K562 (cell line): ENCODE measurements around the gene IP6K1. TPM values are rescaled to one million over a fixed set of nuclear protein-coding genes. Genes with fewer than 3 reads are reported as not detected.

Experiments used
- ATAC-seq: fragments of 200-7000 bp; cut with Tn5 transposase; 3 replicates; pipeline ENCODE4 v1.9.1; 2020; ENCODE audit warnings: moderate library complexity
- BruUV-seq: library from RNA; stranded (reverse); fragments of 400-500 nt; replicated peaks from 2 replicates; lab custom pipeline; 2021; lab: Mats Ljungman, UMichigan
- CTCF ChIA-PET: fragments of 300-600 bp; formaldehyde crosslinking; extraction: SDS; loops from one replicate; lab custom pipeline; 2021; ENCODE audit warnings: low intra/inter-chr PET ratio; lab: Yijun Ruan, JAX
- POLR2A ChIA-PET: fragments of 300-600, 350-650 bp; sonication (Branson Sonifier 250); formaldehyde crosslinking; extraction: SDS; loops from one replicate; lab custom pipeline; 2021; ENCODE audit warnings: antibody characterized with exemption, inconsistent platforms; lab: Yijun Ruan, JAX
- DNase-seq, 4 experiments: peaks; one replicate each; pipeline versions ENCODE4 v3.0.0 to v3.0.0-alpha.2; 2011 to 2018; ENCODE audit warnings: low spot score in 3 of 4, mixed read lengths in 3 of 4; ENCODE audit errors: extremely low read depth in 1 of 4
- FAIRE-seq: peaks from 2 replicates; lab custom pipeline; 2011; peaks lifted over from hg19 to GRCh38; lab: Jason Lieb, UNC
- H2AFZ ChIP-seq: 2 replicates; pipeline ENCODE4 v1.6.0; 2011; ENCODE audit warnings: low read depth, low read length, control low read depth, inconsistent platforms
- H3K27ac ChIP-seq: fragments of 200-600 bp; 3 replicates; pipeline ENCODE4 v1.8.0; 2011; ENCODE audit warnings: low read depth, mild to moderate bottlenecking, control low read depth, inconsistent platforms, low read length, moderate library complexity, mixed read lengths; ENCODE audit errors: extremely low read depth
- H3K27me3 ChIP-seq, 2 experiments: fragments of 300-600 bp in 1 of 2; 2 replicates in 1 of 2; 3 replicates in 1 of 2; pipeline versions ENCODE4 v1.6.0 to v1.8.0; 2011; ENCODE audit warnings: inconsistent platforms in 2 of 2, low read length in 2 of 2, mild to moderate bottlenecking in 1 of 2, mixed read lengths in 1 of 2, moderate library complexity in 1 of 2; ENCODE audit not compliant: control insufficient read depth in 2 of 2, insufficient read depth in 2 of 2
- H3K36me3 ChIP-seq: fragments of 300-600 bp; 3 replicates; pipeline ENCODE4 v1.8.0; 2011; ENCODE audit warnings: mild to moderate bottlenecking, low read length, inconsistent platforms; ENCODE audit not compliant: control insufficient read depth, insufficient read depth
- H3K4me1 ChIP-seq, 2 experiments: fragments of 200-600 bp in 1 of 2; replicated peaks in 1 of 2; 2 replicates in 1 of 2; 3 replicates in 1 of 2; pipeline versions ENCODE4 v1.5.1 to v1.8.0; 2011; ENCODE audit warnings: inconsistent platforms in 2 of 2, low read length in 2 of 2, mild to moderate bottlenecking in 1 of 2, mixed read lengths in 1 of 2, moderate library complexity in 1 of 2; ENCODE audit not compliant: control insufficient read depth in 2 of 2, insufficient read depth in 2 of 2
- H3K4me2 ChIP-seq: 2 replicates; pipeline ENCODE4 v1.6.1; 2011; ENCODE audit warnings: low read length, control low read depth, inconsistent platforms, mixed read lengths; ENCODE audit not compliant: insufficient read depth
- H3K4me3 ChIP-seq: fragments of 200-600 bp; sonication (generic), shearing (Covaris generic); 2 replicates; pipeline ENCODE4 v1.5.1; 2016; ENCODE audit warnings: control low read depth, inconsistent platforms
- H3K79me2 ChIP-seq: fragments of 200-600 bp; 3 replicates; pipeline ENCODE4 v1.8.0; 2011; ENCODE audit warnings: low read length, inconsistent platforms; ENCODE audit not compliant: control insufficient read depth, insufficient read depth
- H3K9ac ChIP-seq, 2 experiments: 2 replicates each; pipeline versions ENCODE4 v1.6.0 to v1.6.1; 2011; ENCODE audit warnings: low read depth in 2 of 2, low read length in 2 of 2, control low read depth in 1 of 2, inconsistent platforms in 1 of 2, mild to moderate bottlenecking in 1 of 2, mixed read lengths in 1 of 2; ENCODE audit not compliant: insufficient read depth in 1 of 2
- H3K9me1 ChIP-seq: one replicate; pipeline ENCODE4 v1.6.0; 2011; ENCODE audit warnings: inconsistent platforms, mild to moderate bottlenecking, low read length, moderate library complexity; ENCODE audit not compliant: control insufficient read depth, insufficient read depth
- H3K9me3 ChIP-seq: replicated peaks from 2 replicates; pipeline ENCODE4 v1.5.1; 2011; ENCODE audit warnings: low read depth, low read length, inconsistent platforms; ENCODE audit not compliant: control insufficient read depth, insufficient read depth
- H4K20me1 ChIP-seq: replicated peaks from 2 replicates; pipeline ENCODE4 v1.6.1; 2011; ENCODE audit warnings: low read length, inconsistent platforms, mixed read lengths; ENCODE audit not compliant: control insufficient read depth, insufficient read depth
- CBX8 ChIP-seq: fragments of 200-600 bp; sonication (generic); IDR thresholded peaks from 2 replicates; pipeline ENCODE4 v1.6.1; 2012; ENCODE audit warnings: borderline replicate concordance, mixed run types, low read depth, mild to moderate bottlenecking, moderate library complexity, mixed read lengths, low read length, control low read depth, inconsistent platforms; ENCODE audit not compliant: poor library complexity, severe bottlenecking; ENCODE audit errors: extremely low read depth
- CSDE1 ChIP-seq, 2 experiments: fragments of 450-650 bp; IDR thresholded peaks; 2 replicates each; pipeline ENCODE4 v1.6.1; 2016; ENCODE audit warnings: mild to moderate bottlenecking in 1 of 2
- ELK3 ChIP-seq: fragments of 450-650 bp; formaldehyde crosslinking; IDR thresholded peaks from 2 replicates; pipeline ENCODE4 v1.4.0; 2020; ENCODE audit warnings: mild to moderate bottlenecking
- FIP1L1 ChIP-seq: fragments of 200-400 bp; formaldehyde crosslinking; IDR thresholded peaks from 2 replicates; pipeline ENCODE4 v1.6.1; 2018; ENCODE audit warnings: mild to moderate bottlenecking, low read depth, low read length; ENCODE audit not compliant: poor library complexity, severe bottlenecking
- HES1 ChIP-seq: fragments of 450-650 bp; IDR thresholded peaks from 2 replicates; pipeline ENCODE4 v1.6.1; 2016; ENCODE audit warnings: low read depth, mild to moderate bottlenecking, moderate library complexity
- NCOA6 ChIP-seq: fragments of 450-650 bp; IDR thresholded peaks from 2 replicates; pipeline ENCODE4 v1.6.1; 2017; ENCODE audit warnings: mild to moderate bottlenecking
- NFYB ChIP-seq: IDR thresholded peaks from 2 replicates; pipeline ENCODE4 v1.6.1; 2011; ENCODE audit warnings: mild to moderate bottlenecking, moderate library complexity; ENCODE audit not compliant: insufficient read length; ENCODE audit errors: extremely low read depth
- PTRF ChIP-seq: fragments of 450-650 bp; IDR thresholded peaks from 2 replicates; pipeline ENCODE4 v1.6.1; 2016; ENCODE audit warnings: mild to moderate bottlenecking, missing genetic modification characterization, missing compliant biosample characterization
- RBM25 ChIP-seq: fragments of 200-400 bp; formaldehyde crosslinking; IDR thresholded peaks from 2 replicates; pipeline ENCODE4 v1.6.1; 2018; ENCODE audit warnings: low read length, low read depth, moderate library complexity; ENCODE audit not compliant: severe bottlenecking
- RBM39 ChIP-seq: fragments of 200-400 bp; formaldehyde crosslinking; optimal IDR thresholded peaks from 2 replicates; pipeline ENCODE3; 2018; ENCODE audit warnings: low read depth, low read length
- SRSF1 ChIP-seq: fragments of 200-400 bp; formaldehyde crosslinking; IDR thresholded peaks from 2 replicates; pipeline ENCODE4 v1.6.1; 2017; ENCODE audit warnings: mild to moderate bottlenecking, low read depth, low read length, moderate library complexity
- TFE3 ChIP-seq: fragments of 450-650 bp; formaldehyde crosslinking; IDR thresholded peaks from 2 replicates; pipeline ENCODE4 v1.4.0; 2020; ENCODE audit warnings: mild to moderate bottlenecking, mixed read lengths
- U2AF1 ChIP-seq: fragments of 200-400 bp; formaldehyde crosslinking; optimal IDR thresholded peaks from 2 replicates; pipeline ENCODE3; 2017; ENCODE audit warnings: mild to moderate bottlenecking, low read depth, low read length, moderate library complexity
- XRCC3 ChIP-seq: fragments of 450-650 bp; IDR thresholded peaks from 2 replicates; pipeline ENCODE4 v1.6.1; 2017; ENCODE audit warnings: mild to moderate bottlenecking, moderate library complexity
- ZNF143 ChIP-seq: sonication (generic); formaldehyde crosslinking; IDR thresholded peaks from 2 replicates; pipeline ENCODE4 v1.9.0; 2022; ENCODE audit warnings: mild to moderate bottlenecking, missing genetic modification reagents
- ZNF507 ChIP-seq: conservative IDR thresholded peaks from 2 replicates; pipeline ENCODE4 v1.6.1; 2017; ENCODE audit warnings: missing genetic modification characterization, missing compliant biosample characterization
- ZNF696 ChIP-seq: fragments of 250-450 bp; sonication (Bioruptor Pico); conservative IDR thresholded peaks from 2 replicates; pipeline ENCODE4 v1.4.0; 2020; ENCODE audit warnings: mild to moderate bottlenecking, moderate library complexity
- WGBS: fragments of 100-300 bp; shearing (Covaris generic); methylation state at CpG from one replicate; pipeline ENCODE4 v1.1.6; 2016; ENCODE audit warnings: low coverage, mixed read lengths; ENCODE audit not compliant: insufficient coverage; ENCODE audit errors: missing lambda C conversion rate; 5-methylcytosine and 5-hydroxymethylcytosine counted together
- in situ Hi-C: fragments of 300-500 bp; cut with MboI; formaldehyde crosslinking; loops from 4 replicates; pipeline ENCODE4 v1.15.0; 2018; ENCODE audit warnings: inconsistent platforms, mixed read lengths
- intact Hi-C: fragments of 100-400 bp; cut with micrococcal nuclease; formaldehyde crosslinking; loops from 2 replicates; pipeline ENCODE4 v1.14.2; 2022
- polyA plus RNA-seq, 8 experiments: library from polyadenylated mRNA; depleted of rRNA in 4 of 8; stranded (reverse) in 5 of 8; unstranded in 3 of 8; fragments of >200 nt; fragmentation: Nextera tagmentation in 2 of 8; fragmentation: Illumina TruSeq in 1 of 8; extraction: Ambion mirVana in 2 of 8; extraction: Trizol in 1 of 8; gene quantifications; 2 replicates each; pipeline versions ENCODE4 v1.2.1 to v1.2.3, GENCODE V29; 2011 to 2014; ENCODE audit warnings: inconsistent platforms in 1 of 8, missing spikeins in 1 of 8
- total RNA-seq, 7 experiments: library from RNA; depleted of rRNA in 6 of 7; stranded (reverse); fragments of >200 nt in 6 of 7; fragmentation: Illumina TruSeq in 2 of 7; extraction: Trizol in 2 of 7; gene quantifications; 2 replicates each; pipeline versions ENCODE4 v1.2.1 to v1.2.3, GENCODE V29; 2011 to 2021; ENCODE audit warnings: low replicate concordance in 1 of 7

Gene IP6K1
- total and polyA plus RNA-seq, 9 of the 15 experiments (the other 6 are each of a cell fraction or from before 2014, with no cell fraction given) = 0.46 to 29.2 (median 13.1) TPM

GRCh38 chr3:49712631-49713317 lies 73.6 kb downstream of the IP6K1 start:
- POLR2A ChIA-PET = interaction anchor here (0.7 to 1.3 kb wide), 3 partner anchors 10 to 41 kb away, joined by 3 to 5 read pairs (median 4); partner anchors contain the start of gene GMPPB
- no peak overlapping the region for H2AFZ ChIP-seq
- no peak overlapping the region for H3K4me3 ChIP-seq
- H3K27me3 ChIP-seq = no peaks in the 10 kb centered on the region
- 77% methylated on average over 6 of the region's 7 CpGs for WGBS
- CTCF ChIA-PET = interaction anchor here (0.6 kb wide), 1 partner anchor 465 kb away, joined by 4 read pairs; no protein-coding TSS in a partner anchor
- TF ChIP-seq HES1 = no peak
- TF ChIP-seq FIP1L1 = no peak
- TF ChIP-seq ZNF143 = no peak
- no peak for TF ChIP-seq PTRF (tag)
- TF ChIP-seq TFE3 (CRISPR knock-in tag) = no peak
- TF ChIP-seq NFYB = no peak
- TF ChIP-seq CSDE1 (IDR thresholded peaks at IDR 0.05) = no peak
- TF ChIP-seq NCOA6 = no peak
- TF ChIP-seq RBM25 = no peak
- no peak for TF ChIP-seq XRCC3
- no peak for TF ChIP-seq SRSF1
- TF ChIP-seq RBM39 = no peak
- no peak for TF ChIP-seq ELK3
- TF ChIP-seq U2AF1 = no peak
- no peak for TF ChIP-seq ZNF507 (tag)
- no peak for TF ChIP-seq ZNF696 (CRISPR knock-in tag)
- TF ChIP-seq CBX8 = no peak
- in situ Hi-C loops (no loop called here), intact Hi-C loops (no loop called here)
- H3K9me3 ChIP-seq = no peaks in the 10 kb centered on the region
- H4K20me1 ChIP-seq = no peaks in the 10 kb centered on the region
- H3K27ac ChIP-seq = no peak overlapping the region
- no peaks in the 10 kb centered on the region; a peak in 1 of 5 replicates for H3K4me1 ChIP-seq
- H3K9ac ChIP-seq = 0 out of 4 replicates have a peak overlapping the region, but pooled peaks of 1 of the 2 experiments have one; percentile 40
- ATAC-seq = no peak; the same call in 2 of the 3 replicates
- H3K4me2 ChIP-seq = no peak overlapping the region
- FAIRE-seq = no peak
- no TSS peak for BruUV-seq
- no peaks in the 10 kb centered on the region for H3K9me1 ChIP-seq
- peaks cover 25% of the 10 kb centered on the region; the same call in 2 of the 3 replicates for H3K36me3 ChIP-seq
- no peaks in the 10 kb centered on the region for H3K79me2 ChIP-seq
- no peak for DNase-seq
